Heart right ventricle (tissue), 16 donors: Measurements from ENCODE around the gene EIF4E. TPM values are rescaled to one million over a fixed set of nuclear protein-coding genes. Genes with fewer than 3 reads are reported as not detected.

Source experiments
- ATAC-seq, 8 donors: fragments of 200-7000 bp; cut with Tn5 transposase; one replicate each; pipeline ENCODE4 v1.9.1; 2020; ENCODE audit warnings: mild to moderate bottlenecking in 8 of 8, moderate library complexity in 8 of 8, moderate number of reproducible peaks in 1 of 8
- DNase-seq, 2 donors: peaks; one replicate each; pipeline ENCODE4 v3.0.0-alpha.2; 2020
- H3K27ac ChIP-seq, 10 donors: fragments of 200-600 bp; sonication (generic) in 2 of 10; one replicate each; pipeline versions ENCODE4 v1.5.0 to v1.8.0; 2020 to 2022; ENCODE audit warnings: mild to moderate bottlenecking in 3 of 10
- H3K27me3 ChIP-seq, 7 donors: fragments of 200-600 bp; one replicate each; pipeline ENCODE4 v1.8.0; 2021 to 2022; ENCODE audit warnings: mild to moderate bottlenecking in 2 of 7
- H3K36me3 ChIP-seq, 9 donors: fragments of 200-600 bp; sonication (generic) in 1 of 9; one replicate each; pipeline versions ENCODE4 v1.5.0 to v1.8.0; 2020 to 2022; ENCODE audit warnings: mild to moderate bottlenecking in 2 of 9
- H3K4me1 ChIP-seq, 9 donors: fragments of 200-600 bp; sonication (generic) in 1 of 9; one replicate each; pipeline versions ENCODE4 v1.5.0 to v1.8.0; 2020 to 2022; ENCODE audit warnings: mild to moderate bottlenecking in 4 of 9
- H3K4me3 ChIP-seq, 10 donors: fragments of 200-600 bp; sonication (generic) in 2 of 10; one replicate each; pipeline versions ENCODE4 v1.5.0 to v1.8.0; 2020 to 2022; ENCODE audit warnings: mild to moderate bottlenecking in 7 of 10, moderate library complexity in 2 of 10
- H3K9me3 ChIP-seq, 11 donors: fragments of 200-600 bp in 10 of 11; sonication (generic) in 2 of 11; one replicate each; pipeline versions ENCODE4 v1.5.0 to v1.8.0; 2013 to 2022; ENCODE audit warnings: mild to moderate bottlenecking in 2 of 11, control low read depth in 1 of 11, moderate library complexity in 1 of 11
- WGBS, 2 donors: extraction: QIAGEN DNeasy Blood & Tissue Kit; methylation state at CpG; one replicate each; pipeline ENCODE4 v1.1.7; 2013; ENCODE audit warnings: inconsistent platforms in 1 of 2; 5-methylcytosine and 5-hydroxymethylcytosine counted together
- intact Hi-C, 10 donors: fragments of 100-400 bp; cut with DNase I; formaldehyde crosslinking; loops; one replicate each; pipeline versions ENCODE4 v1.11.1 to v1.14.2; 2022
- polyA plus RNA-seq, 2 donors: library from polyadenylated mRNA; stranded (reverse); fragments of 200-250 nt; gene quantifications; one replicate each; pipeline ENCODE4 v1.2.3, GENCODE V29; 2013
- total RNA-seq, 10 donors: library from RNA; stranded (reverse); fragmentation: NEBNext Ultra II Directional in 3 of 10; extraction: Animal tissue kit (Norgen Biotek cat#: 25700) in 3 of 10; gene quantifications; one replicate each; pipeline versions ENCODE4 v1.2.1 to v1.2.4, GENCODE V29; 2021 to 2023
- TF ChIP-seq, protein P1 (sequence below), 9 donors: fragments of 200-600 bp; sonication (generic) in 2 of 9; IDR thresholded peaks; one replicate each; pipeline versions ENCODE4 v1.5.0 to v1.8.0; 2021 to 2022; ENCODE audit warnings: antibody characterized with exemption in 9 of 9, mild to moderate bottlenecking in 5 of 9, moderate library complexity in 1 of 9
- donor health status: Arrhythmogenic right ventricular cardiomyopathy.
- donor health status: ischemic (EF 13 %, LVEDD 7.1; RV severe dilation, severe dysfunction).
- donor health status: healthy with polysubstance abuse.
- donor health status: DM: no; HTN: yes; CAD: no.
- donor health status: DM: no; HTN: no; CAD: no.
- donor health status: ischemic (EF 25% LVEDD 6.9; RV normal size, moderate dysfunction).
- donor health status: ischemic (EF 25% LVEDD 5.7; RV mildly dilated, moderate dysfunction).
- donor health status: healthy.
- donor health status: DM: yes; HTN: yes; CAD: no.
- donor health status: Ischemic cardiomyopathy.
- donor health status: ischemic (EF 35%, LVEDD 5.7; RV mildly dilated, moderate dysfunction).
- donor health status: nonischemic (EF 11% LVEDD 7.7; RV severe dilation, severe dysfunction).
- donor health status: DM: yes; HTN: yes; CAD: no.
- donor health status: PGD.
- donor health status: ischemic (EF 29% LVEDD 5.4; RV normal size, mild dysfunction).
- donor health status: nonischemic (EF 23%, LVEDD 6.1; RV moderate dilation, normal function).

EIF4E gene
- total and polyA plus RNA-seq, 12 donors: 5.3 to 70.4 (median 57.1) TPM

DNA sequence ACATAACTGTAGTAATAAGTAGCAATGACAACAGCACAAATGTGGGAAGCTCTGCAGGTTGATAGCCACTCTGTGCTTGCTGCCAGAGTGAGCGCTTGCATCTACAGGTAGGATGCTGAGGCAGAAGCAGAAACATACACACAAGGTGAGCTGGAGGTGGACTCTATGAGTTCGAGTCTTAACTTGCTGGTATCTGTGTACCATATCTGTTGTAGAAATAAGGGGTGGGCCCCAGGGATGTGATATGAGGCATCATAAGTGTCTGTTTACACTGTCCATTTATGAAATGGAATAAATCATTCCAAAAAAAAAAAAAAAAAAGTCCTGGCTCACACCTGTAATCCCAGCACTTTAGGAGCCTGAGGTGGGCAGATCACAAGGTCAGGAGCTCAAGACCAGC, 32.8 kb upstream of the EIF4E start:
- Histone ChIP-seq H3K4me3 (no peak overlapping the region), H3K27me3 (no peaks in the 10 kb centered on the region), H3K4me1 (no peaks in the 10 kb centered on the region), H3K36me3 (no peaks in the 10 kb centered on the region), H3K9me3 (no peaks in the 10 kb centered on the region), H3K27ac (no peak overlapping the region)
- DNase-seq (no peak), ATAC-seq (no peak)
- WGBS, 2 donors: 88 to 92% methylated on average over 2 of the region's 2 CpGs
- intact Hi-C loops: no loop called here
- TF ChIP-seq, protein P1, sequence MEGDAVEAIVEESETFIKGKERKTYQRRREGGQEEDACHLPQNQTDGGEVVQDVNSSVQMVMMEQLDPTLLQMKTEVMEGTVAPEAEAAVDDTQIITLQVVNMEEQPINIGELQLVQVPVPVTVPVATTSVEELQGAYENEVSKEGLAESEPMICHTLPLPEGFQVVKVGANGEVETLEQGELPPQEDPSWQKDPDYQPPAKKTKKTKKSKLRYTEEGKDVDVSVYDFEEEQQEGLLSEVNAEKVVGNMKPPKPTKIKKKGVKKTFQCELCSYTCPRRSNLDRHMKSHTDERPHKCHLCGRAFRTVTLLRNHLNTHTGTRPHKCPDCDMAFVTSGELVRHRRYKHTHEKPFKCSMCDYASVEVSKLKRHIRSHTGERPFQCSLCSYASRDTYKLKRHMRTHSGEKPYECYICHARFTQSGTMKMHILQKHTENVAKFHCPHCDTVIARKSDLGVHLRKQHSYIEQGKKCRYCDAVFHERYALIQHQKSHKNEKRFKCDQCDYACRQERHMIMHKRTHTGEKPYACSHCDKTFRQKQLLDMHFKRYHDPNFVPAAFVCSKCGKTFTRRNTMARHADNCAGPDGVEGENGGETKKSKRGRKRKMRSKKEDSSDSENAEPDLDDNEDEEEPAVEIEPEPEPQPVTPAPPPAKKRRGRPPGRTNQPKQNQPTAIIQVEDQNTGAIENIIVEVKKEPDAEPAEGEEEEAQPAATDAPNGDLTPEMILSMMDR (IDR thresholded peaks at IDR 0.05): no peak

DNA sequence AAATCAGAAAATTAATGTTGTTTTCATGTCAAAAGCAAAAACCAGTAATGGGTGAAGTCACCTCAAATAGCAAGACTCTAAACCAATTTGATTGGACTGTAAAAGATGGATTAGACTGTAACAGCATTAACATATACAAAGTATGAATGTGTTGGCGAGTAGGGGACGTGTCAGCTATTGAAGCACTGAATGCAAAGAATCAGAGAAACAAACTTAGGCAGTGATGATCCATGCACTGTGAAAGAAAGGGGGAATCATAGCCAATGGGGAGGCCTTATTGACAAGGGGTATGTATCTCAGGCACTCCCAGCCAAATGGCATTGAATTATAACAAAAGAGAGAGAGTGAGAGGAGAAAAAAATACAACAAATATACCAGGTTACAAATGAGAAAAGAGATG, 30.5 kb upstream of the EIF4E start:
- ATAC-seq (no peak), DNase-seq (no peak)
- Histone ChIP-seq H3K27me3 (no peaks in the 10 kb centered on the region), H3K36me3 (no peaks in the 10 kb centered on the region), H3K27ac (no peak overlapping the region), H3K4me3 (no peak overlapping the region), H3K9me3 (no peaks in the 10 kb centered on the region), H3K4me1 (no peaks in the 10 kb centered on the region)
- TF ChIP-seq, protein P1 (IDR thresholded peaks at IDR 0.05): no peak
- WGBS, 2 donors: 86 to 92% methylated on average over 2 of the region's 2 CpGs
- intact Hi-C loops: no loop called here

GRCh38 chr4:98958065-98958464, 29.1 kb upstream of the EIF4E start:
- ATAC-seq: no peak
- TF ChIP-seq, protein P1 (IDR thresholded peaks at IDR 0.05): no peak
- intact Hi-C loops: no loop called here
- Histone ChIP-seq H3K9me3 (no peaks in the 10 kb centered on the region), H3K27ac (no peak overlapping the region), H3K4me3 (no peak overlapping the region), H3K27me3 (no peaks in the 10 kb centered on the region), H3K4me1 (no peaks in the 10 kb centered on the region), H3K36me3 (no peaks in the 10 kb centered on the region)
- no peak for DNase-seq
- 94 to 97% methylated on average over 2 of the region's 2 CpGs for WGBS, 2 donors

DNA sequence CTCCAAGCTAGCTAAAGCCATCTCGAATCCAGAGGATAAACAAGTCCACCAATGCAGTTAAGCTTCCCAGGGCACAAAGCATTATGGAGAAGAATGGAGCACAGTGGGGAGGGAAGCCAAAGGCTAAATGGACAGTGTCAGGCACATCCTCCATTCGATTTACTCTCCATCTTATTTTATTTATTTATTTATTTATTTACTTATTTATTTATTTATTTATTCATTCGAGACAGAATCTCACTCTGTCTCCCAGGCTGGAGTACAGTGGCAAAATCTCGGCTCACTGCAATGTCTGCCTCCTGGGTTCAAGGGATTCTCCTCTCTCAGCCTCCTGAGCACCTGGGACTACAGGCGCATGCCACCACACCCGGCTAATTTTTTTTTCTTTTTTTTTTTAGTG, 26.3 kb upstream of the EIF4E start:
- H3K4me1 ChIP-seq: no peaks in the 10 kb centered on the region
- no peak overlapping the region for H3K27ac ChIP-seq
- no peaks in the 10 kb centered on the region for H3K27me3 ChIP-seq
- ATAC-seq (no peak), DNase-seq (no peak)
- H3K4me3 ChIP-seq: no peak overlapping the region
- H3K36me3 ChIP-seq: no peaks in the 10 kb centered on the region
- WGBS, 2 donors: 85 to 88% methylated on average over 6 of the region's 6 CpGs
- intact Hi-C loops: no loop called here
- H3K9me3 ChIP-seq: no peaks in the 10 kb centered on the region
- TF ChIP-seq, protein P1 (IDR thresholded peaks at IDR 0.05): no peak

DNA sequence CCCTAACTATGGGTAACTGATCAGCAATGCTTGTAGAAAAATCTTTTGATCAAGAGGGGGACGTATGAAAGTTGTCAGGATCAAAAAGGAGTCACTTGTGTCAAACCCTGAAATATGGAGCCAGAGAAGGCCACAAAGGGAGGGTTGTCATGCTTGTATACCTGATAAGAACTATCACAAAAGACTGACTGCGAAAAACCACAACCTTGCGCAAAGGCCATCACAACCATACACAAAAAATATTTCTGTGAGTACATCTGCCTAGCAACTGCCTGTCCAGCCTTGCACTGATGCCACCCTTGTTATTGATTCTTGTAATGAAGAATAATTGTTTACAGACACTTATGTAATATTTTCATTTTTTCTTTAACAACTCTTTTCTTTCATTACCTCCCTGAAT, 22.8 kb upstream of the EIF4E start:
- intact Hi-C loops: no loop called here
- Histone ChIP-seq H3K9me3 (no peaks in the 10 kb centered on the region), H3K27me3 (no peaks in the 10 kb centered on the region), H3K4me1 (no peaks in the 10 kb centered on the region), H3K27ac (no peak overlapping the region), H3K36me3 (no peaks in the 10 kb centered on the region), H3K4me3 (no peak overlapping the region)
- WGBS, 2 donors: 89 to 91% methylated on average over 3 of the region's 3 CpGs
- ATAC-seq (no peak), DNase-seq (no peak)
- TF ChIP-seq, protein P1 (IDR thresholded peaks at IDR 0.05): no peak
